IPS-15b (cell line): Measurements from ENCODE around the gene DUSP22.

Experiments used
- H3K27me3 ChIP-seq: one replicate; pipeline ENCODE4 v1.6.1; 2013; ENCODE audit warnings: low read length; ENCODE audit not compliant: control insufficient read depth, insufficient read depth
- H3K36me3 ChIP-seq: one replicate; pipeline ENCODE4 v1.6.1; 2013; ENCODE audit warnings: low read length; ENCODE audit not compliant: control insufficient read depth, insufficient read depth
- H3K4me1 ChIP-seq: one replicate; pipeline ENCODE4 v1.6.1; 2013; ENCODE audit warnings: mild to moderate bottlenecking, low read length; ENCODE audit not compliant: control insufficient read depth, insufficient read depth
- H3K4me3 ChIP-seq: one replicate; pipeline ENCODE4 v1.5.1; 2013; ENCODE audit warnings: low read depth, low read length
- H3K9ac ChIP-seq: one replicate; pipeline ENCODE4 v1.6.1; 2013; ENCODE audit warnings: low read depth, mild to moderate bottlenecking, low read length
- H3K9me3 ChIP-seq: one replicate; pipeline ENCODE4 v1.6.1; 2013; ENCODE audit warnings: mild to moderate bottlenecking, low read length; ENCODE audit not compliant: control insufficient read depth, insufficient read depth

The DUSP22 gene

DNA sequence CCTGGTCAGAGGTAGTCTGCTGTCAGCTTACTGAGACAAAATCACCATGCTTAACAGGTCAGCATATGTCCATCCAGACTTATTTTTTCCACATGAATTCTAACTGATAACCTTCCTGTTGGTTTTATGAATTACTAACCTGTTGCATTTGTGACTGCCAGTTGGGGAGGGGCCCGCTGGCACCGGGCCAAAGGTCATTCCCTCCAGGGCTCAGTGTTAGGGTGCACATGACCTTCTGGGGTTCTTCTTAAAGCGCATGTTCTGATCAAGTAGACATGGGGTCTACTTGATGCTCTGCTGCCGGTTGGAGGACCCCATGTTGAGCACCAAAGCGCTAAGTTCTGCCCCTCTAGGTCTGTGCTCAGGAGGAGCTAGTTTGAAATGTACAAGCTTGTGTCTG is 15.6 kb downstream of the DUSP22 start:
- Histone ChIP-seq H3K4me1 (no peaks in the 10 kb centered on the region), H3K4me3 (no peak overlapping the region), H3K27me3 (no peaks in the 10 kb centered on the region), H3K9me3 (peaks cover 20% of the 10 kb centered on the region), H3K9ac (no peak overlapping the region), H3K36me3 (no peaks in the 10 kb centered on the region)

DNA sequence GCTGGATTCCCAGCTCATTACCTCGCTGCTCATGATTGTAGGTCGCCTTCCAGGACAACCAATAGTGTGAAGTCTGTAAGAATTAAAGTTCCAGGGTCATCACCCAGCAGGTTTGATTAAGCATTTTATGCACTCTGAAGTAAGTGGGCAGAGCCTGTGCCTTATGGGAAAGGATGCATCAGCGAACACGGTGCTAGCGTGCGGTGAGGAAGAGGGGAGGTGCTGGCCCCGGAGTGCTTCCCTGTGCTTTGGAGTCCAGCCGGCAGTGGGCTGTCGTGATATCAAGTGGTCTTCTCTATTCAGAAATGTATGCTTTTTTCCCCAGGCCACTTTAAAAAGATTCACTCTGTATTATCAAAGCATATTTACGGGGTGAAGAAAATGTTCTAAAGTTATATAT is 16.0 kb downstream of the DUSP22 start:
- Histone ChIP-seq H3K4me1 (no peaks in the 10 kb centered on the region), H3K4me3 (no peak overlapping the region), H3K9ac (no peak overlapping the region), H3K27me3 (no peaks in the 10 kb centered on the region), H3K9me3 (peaks cover 16% of the 10 kb centered on the region), H3K36me3 (no peaks in the 10 kb centered on the region)

DNA sequence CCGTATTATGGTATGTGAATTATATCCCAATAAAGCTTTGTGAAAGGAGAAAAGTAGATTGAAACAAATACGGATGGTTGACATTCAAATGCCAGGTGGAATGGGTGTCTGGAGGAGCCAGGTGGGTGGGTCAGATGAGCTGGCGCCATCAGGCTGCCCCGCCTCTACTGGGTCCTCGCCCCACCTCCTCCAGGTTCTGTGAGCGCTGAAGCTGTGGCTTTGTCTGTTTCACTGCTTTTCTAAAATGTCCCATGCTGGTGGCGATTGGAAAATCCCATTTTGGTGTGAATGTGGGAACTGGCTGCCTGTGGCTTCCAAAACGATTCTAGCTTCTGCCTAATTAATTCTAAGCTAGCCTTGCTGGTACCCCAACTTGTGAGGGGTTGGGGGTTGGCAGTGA is 16.5 kb downstream of the DUSP22 start:
- no peaks in the 10 kb centered on the region for H3K36me3 ChIP-seq
- H3K9me3 ChIP-seq = peaks cover 14% of the 10 kb centered on the region
- no peak overlapping the region for H3K4me3 ChIP-seq
- no peaks in the 10 kb centered on the region for H3K27me3 ChIP-seq
- H3K4me1 ChIP-seq = no peaks in the 10 kb centered on the region
- no peak overlapping the region for H3K9ac ChIP-seq

DNA sequence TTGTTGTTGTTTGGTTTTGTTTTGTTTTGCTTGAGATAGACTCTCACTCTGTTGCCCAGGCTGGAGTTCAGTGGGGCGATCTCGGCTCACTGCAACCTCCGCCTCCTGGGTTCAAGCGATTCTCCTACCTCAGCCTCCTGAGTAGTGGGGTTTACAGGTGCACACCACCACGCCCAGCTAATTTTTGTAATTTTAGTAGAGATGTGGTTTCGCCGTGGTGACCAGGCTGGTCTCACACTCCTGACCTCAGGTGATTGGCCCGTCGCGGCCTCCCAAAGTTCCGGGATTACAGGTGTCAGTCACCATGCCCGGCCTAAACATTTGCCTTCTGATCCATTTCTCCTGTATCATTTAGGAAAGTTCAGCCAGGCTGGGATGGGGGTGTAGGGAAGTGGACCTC is 17.7 kb downstream of the DUSP22 start:
- H3K27me3 ChIP-seq = no peaks in the 10 kb centered on the region
- no peaks in the 10 kb centered on the region for H3K4me1 ChIP-seq
- H3K36me3 ChIP-seq = no peaks in the 10 kb centered on the region
- no peak overlapping the region for H3K4me3 ChIP-seq
- peaks cover 14% of the 10 kb centered on the region for H3K9me3 ChIP-seq
- H3K9ac ChIP-seq = no peak overlapping the region

DNA sequence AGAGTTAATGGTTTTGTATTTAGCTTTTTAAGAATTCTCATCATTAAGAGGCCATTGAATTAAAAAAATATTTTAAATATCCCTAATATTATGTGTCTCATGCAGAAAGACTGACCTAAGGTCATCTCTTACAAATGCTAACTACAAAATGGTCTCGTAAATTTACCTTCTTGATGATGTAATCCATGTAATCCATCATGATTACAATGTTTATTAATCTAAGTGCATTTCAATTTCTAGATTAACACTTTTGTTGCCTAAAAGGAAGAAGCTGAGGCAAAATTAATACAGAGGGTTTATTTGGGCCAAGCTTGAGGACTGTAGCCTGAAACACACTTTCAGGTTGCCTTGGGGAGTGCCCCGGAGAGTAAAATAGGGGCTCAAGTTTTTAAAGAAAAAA is 18.4 kb downstream of the DUSP22 start:
- Histone ChIP-seq H3K4me3 (no peak overlapping the region), H3K9ac (no peak overlapping the region), H3K27me3 (no peaks in the 10 kb centered on the region), H3K4me1 (no peaks in the 10 kb centered on the region), H3K36me3 (no peaks in the 10 kb centered on the region), H3K9me3 (peaks cover 12% of the 10 kb centered on the region)

DNA sequence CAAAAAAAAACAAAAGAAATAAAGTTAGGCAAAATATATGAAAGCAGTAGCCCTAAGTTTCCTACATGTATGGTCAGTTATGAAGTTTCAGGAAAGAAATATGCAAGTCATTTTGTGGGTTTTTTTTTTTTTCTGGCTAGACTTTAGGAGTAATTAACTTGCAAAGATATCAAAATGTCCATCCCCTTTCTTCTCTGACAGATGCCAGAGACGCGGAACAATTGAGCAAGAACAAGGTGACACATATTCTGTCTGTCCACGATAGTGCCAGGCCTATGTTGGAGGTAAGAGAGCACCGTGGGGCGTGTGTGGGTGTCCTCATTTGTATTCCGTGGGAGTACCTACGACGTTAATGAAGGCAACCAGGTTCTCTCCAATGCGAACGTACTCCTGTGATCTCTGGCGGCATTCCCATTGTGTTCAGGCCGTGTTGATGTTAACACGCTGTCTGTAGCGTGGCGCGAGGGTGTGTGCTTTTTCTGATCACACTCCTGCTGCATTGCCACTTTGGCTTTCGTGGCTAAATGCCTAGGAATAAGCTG is 19.5 kb downstream of the DUSP22 start:
- Histone ChIP-seq H3K9ac (no peak overlapping the region), H3K9me3 (peaks cover 12% of the 10 kb centered on the region), H3K4me1 (no peaks in the 10 kb centered on the region), H3K27me3 (no peaks in the 10 kb centered on the region), H3K4me3 (no peak overlapping the region), H3K36me3 (no peaks in the 10 kb centered on the region)

DNA sequence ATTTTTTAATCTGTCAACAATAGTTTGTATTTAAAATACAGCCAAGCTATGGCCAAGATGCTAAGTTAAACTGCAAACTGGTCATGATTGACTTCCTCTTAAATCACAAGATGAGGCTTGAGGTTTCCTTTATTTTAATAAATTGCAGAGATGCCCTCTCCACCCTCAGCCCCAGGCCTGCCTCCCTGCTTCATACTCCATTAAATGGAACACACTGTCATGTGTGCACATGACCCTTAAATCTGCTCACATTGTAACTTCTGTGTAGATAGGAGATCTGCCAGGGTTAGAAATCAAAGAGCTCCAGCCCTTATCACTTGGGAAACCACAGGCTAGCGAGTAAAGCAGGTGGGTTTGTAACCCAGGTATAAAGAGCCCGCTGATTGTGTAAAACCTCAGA is 20.8 kb downstream of the DUSP22 start:
- H3K36me3 ChIP-seq = no peaks in the 10 kb centered on the region
- H3K27me3 ChIP-seq = no peaks in the 10 kb centered on the region
- H3K9ac ChIP-seq = no peak overlapping the region
- H3K9me3 ChIP-seq = peaks cover 4% of the 10 kb centered on the region
- H3K4me3 ChIP-seq = no peak overlapping the region
- H3K4me1 ChIP-seq = no peaks in the 10 kb centered on the region

DNA sequence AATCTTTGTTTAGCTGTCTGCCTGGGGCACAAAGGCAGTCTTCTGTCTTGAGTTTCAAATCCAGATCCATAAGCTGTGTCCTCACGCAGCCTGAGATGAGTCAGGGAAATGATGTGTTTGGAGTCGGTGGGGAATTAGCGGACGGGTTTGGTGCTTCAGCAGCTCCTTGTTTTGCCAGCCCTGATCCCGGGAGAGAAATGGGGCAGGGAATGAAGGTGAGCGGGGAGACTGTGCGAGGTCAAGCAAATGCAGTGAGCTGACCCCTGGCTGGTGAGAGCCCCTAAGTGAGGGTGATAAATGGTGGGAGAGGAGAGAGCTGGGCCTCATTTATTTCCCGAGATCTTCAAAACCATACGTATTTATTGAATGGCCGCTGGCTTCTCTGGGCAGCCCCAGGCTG is 21.6 kb downstream of the DUSP22 start:
- Histone ChIP-seq H3K9me3 (peaks cover 7% of the 10 kb centered on the region), H3K4me3 (no peak overlapping the region), H3K27me3 (no peaks in the 10 kb centered on the region), H3K9ac (no peak overlapping the region), H3K36me3 (no peaks in the 10 kb centered on the region), H3K4me1 (no peaks in the 10 kb centered on the region)

DNA sequence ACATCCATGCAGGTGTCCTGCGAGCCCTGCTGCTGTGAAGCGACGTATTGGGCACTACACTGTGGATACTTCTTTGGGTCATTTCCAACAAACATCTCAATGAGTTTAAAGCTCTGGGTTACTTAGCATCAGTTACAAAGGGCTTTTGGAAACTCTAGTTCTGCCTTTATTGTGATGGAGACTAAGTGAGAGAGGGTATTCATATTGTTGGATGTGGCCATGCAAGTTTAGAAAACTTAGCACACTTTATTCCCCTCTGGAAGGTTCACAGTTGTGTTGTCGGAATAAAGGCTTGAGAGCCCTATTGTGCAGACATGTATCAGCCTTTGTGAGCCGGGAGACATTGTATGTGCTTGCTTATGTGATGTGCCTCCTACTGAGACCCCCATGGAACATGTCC is 22.1 kb downstream of the DUSP22 start:
- no peaks in the 10 kb centered on the region for H3K4me1 ChIP-seq
- H3K4me3 ChIP-seq = no peak overlapping the region
- peaks cover 7% of the 10 kb centered on the region for H3K9me3 ChIP-seq
- no peaks in the 10 kb centered on the region for H3K27me3 ChIP-seq
- H3K36me3 ChIP-seq = no peaks in the 10 kb centered on the region
- no peak overlapping the region for H3K9ac ChIP-seq

DNA sequence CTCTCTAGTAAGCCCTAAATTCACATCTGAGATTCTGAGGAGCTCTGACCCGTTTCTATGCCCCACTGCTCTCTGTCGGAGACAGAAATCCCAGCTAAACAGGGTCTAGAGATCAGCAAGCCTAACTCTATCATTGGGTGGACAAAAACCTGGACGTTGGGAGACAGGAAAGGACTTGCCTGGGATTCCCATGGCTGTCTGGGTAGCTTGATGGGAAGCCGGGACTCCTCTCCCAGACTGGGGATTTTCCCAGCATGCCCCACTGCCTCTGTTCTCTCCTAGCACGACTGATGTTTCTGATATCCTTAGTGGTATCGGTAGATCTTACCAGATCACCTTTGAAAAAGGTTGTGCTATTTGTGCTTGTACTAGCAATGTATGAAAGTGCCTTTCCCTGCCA is 22.9 kb downstream of the DUSP22 start:
- Histone ChIP-seq H3K27me3 (no peaks in the 10 kb centered on the region), H3K36me3 (no peaks in the 10 kb centered on the region), H3K4me1 (no peaks in the 10 kb centered on the region)

DNA sequence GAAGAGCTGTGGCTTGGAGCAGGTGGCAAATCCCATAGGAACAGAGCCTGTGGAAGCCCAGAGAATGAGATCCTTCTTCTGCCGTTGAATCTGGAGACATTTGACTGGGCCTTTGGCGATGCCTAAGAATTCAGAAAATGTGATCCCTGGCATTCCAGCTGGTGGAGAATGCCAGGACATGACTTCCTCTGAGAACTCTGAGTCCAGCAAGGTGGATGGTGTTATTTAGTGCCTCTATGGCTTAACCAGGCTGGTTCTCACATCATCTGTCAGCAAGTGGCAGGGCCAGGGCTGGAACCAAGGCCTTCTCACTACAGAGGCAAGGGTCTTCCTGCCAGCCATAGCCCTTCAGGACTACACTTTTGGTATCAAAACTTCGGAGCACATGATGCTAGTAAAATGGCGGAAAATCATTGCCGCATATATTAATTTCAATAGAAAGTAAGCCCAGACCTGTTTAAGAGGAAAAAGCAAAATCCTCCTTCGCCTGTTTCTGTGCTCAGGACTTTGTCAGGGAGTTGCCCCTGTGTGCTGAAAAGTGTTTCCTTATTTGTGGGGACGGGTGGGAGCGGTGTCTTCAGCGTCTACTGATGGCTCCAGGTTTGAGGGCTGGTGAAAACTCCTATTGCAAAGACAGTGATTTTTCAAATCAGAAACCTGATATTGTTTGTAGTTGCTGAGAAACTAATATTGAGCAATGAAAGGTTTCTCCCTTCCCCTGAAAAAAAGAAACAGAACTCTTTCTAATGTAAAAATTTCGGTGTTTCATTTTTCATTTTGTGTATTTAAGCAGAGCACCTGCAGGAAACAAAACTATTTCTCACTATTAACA is 23.9 kb downstream of the DUSP22 start:
- no peak overlapping the region for H3K9ac ChIP-seq
- no peaks in the 10 kb centered on the region for H3K4me1 ChIP-seq
- H3K36me3 ChIP-seq = no peaks in the 10 kb centered on the region
- H3K4me3 ChIP-seq = no peak overlapping the region
- H3K9me3 ChIP-seq = peaks cover 9% of the 10 kb centered on the region
- H3K27me3 ChIP-seq = no peaks in the 10 kb centered on the region

More for the DNA sequence above, 22.9 kb downstream of the DUSP22 start:
- no peak overlapping the region for H3K9ac ChIP-seq
- no peak overlapping the region for H3K4me3 ChIP-seq
- peaks cover 6% of the 10 kb centered on the region for H3K9me3 ChIP-seq

DNA sequence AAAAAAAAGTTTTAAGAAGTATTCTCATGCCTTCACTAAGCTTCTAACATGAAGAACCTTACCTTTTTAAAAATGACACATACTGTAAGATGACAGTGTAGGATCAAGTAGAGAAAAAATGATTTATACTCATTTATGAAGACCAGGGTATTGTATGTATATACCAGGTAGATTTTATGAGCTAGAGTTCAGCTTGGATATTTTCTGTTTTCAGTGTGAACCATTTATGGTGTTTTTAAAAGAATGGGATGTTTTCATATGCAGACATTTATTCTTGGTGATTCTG is 24.4 kb downstream of the DUSP22 start:
- Histone ChIP-seq H3K36me3 (no peaks in the 10 kb centered on the region), H3K4me3 (no peak overlapping the region), H3K9me3 (peaks cover 9% of the 10 kb centered on the region), H3K27me3 (no peaks in the 10 kb centered on the region), H3K9ac (no peak overlapping the region), H3K4me1 (no peaks in the 10 kb centered on the region)
